ENCODE measurements around the gene TANC1.

TANC1 gene

DNA sequence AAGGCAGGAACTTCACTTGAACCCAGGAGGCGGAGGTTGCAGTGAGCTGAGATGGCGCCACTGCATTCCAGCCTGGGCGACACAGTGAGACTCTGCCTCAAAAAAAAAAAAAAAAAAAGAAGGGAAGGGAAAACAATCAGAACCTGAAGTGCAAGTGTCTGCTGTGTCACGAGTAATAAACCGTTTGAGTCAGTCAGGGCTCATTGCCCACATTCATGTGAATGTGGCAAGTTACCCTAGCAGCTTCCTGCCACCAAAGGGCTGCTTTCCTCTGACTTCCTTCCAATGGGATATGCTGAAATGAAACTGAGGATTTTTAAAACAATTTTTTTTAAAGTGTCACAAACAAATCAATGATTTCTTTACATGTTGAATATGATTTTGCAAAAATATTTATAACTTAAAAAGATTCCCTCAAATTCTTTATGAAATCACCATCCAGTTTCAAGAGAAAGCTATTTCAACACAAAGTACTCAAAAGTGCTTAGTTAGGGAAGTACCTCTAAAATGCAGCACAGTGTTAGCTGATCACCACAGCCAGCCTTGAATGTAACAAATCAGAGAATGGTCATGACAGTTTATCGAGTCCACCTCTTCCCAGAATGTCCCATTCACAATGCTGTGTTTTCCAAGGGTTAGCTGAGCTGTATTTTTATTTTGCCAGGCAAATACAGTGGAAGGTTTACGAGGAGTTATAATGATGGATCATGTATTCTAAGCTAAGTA is 281.7 kb downstream of the TANC1 start:
- Histone ChIP-seq H3K9me3 (ENCODE audit: control insufficient read depth, insufficient read depth, low read length) (peaks cover 5% of the 10 kb centered on the region), H3K4me1 (ENCODE audit: insufficient read depth, low read length) (no peaks in the 10 kb centered on the region; the same call in 1 of the 2 replicates), H3K36me3 (ENCODE audit: insufficient read depth, low read length) (peaks cover 4% of the 10 kb centered on the region; the same call in 1 of the 2 replicates), H3K9ac (ENCODE audit: low read depth, low read length) (no peak overlapping the region)

DNA sequence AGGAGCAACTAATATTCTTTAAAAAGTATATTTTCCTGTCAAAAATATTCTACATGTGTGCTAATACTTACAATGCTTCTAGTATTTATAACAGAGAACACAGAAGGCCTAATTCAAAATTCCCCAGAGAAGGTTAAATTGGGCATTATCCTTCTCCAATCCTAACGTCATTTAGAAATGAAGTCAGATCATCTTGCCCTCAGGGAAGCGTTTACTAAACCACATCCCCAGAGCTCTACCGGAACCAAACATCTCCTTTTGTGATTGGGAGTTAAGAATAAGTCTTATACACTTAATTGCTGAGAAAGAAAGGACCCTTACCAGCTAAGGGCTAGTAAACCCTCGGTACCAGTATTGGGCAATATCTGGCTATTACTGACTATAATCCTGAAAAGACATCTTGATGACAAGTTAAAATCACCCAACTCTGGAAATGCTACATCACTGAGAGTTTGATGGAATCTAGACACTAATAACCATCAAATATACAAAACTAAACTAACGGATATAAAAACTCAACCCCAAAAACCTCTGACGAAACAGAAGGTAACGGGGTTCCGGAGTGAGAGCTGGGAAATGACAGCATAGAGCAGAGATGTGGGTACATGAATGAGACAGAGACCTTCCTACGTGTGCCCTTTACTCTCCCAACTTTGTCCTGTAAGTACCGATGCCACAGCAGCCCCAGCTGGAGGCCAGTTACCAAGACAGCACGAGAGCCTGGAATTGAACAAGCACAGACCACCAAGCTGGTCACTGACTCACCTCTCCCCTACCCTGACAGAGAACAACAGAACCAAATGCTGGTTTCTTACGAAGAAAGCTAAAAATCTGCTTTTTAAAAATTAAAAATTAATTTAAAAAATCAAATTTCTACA is 283.1 kb downstream of the TANC1 start:
- Histone ChIP-seq H3K4me1 (ENCODE audit: insufficient read depth, low read length) (no peaks in the 10 kb centered on the region; the same call in 1 of the 2 replicates), H3K9me3 (ENCODE audit: control insufficient read depth, insufficient read depth, low read length) (peaks cover 2% of the 10 kb centered on the region), H3K36me3 (ENCODE audit: insufficient read depth, low read length) (peaks cover 4% of the 10 kb centered on the region; the same call in 1 of the 2 replicates), H3K9ac (ENCODE audit: low read depth, low read length) (no peak overlapping the region)

GRCh38 chr2:159252905-159253304 is 284.5 kb downstream of the TANC1 start:
- peaks cover 4% of the 10 kb centered on the region; the same call in 1 of the 2 replicates for H3K36me3 ChIP-seq (ENCODE audit: insufficient read depth, low read length)
- H3K9ac ChIP-seq (ENCODE audit: low read depth, low read length) = no peak overlapping the region

GRCh38 chr2:159256159-159256558 is 287.7 kb downstream of the TANC1 start:
- no peaks in the 10 kb centered on the region for H3K9me3 ChIP-seq (ENCODE audit: control insufficient read depth, insufficient read depth, low read length)
- H3K36me3 ChIP-seq (ENCODE audit: insufficient read depth, low read length) = peaks cover 4% of the 10 kb centered on the region; the same call in 1 of the 2 replicates
- no peak overlapping the region for H3K9ac ChIP-seq (ENCODE audit: low read depth, low read length)
- no peaks in the 10 kb centered on the region; the same call in 1 of the 2 replicates for H3K4me1 ChIP-seq (ENCODE audit: insufficient read depth, low read length)

More at GRCh38 chr2:159252905-159253304, 284.5 kb downstream of the TANC1 start:
- Histone ChIP-seq H3K9me3 (ENCODE audit: control insufficient read depth, insufficient read depth, low read length) (no peaks in the 10 kb centered on the region), H3K4me1 (ENCODE audit: insufficient read depth, low read length) (no peaks in the 10 kb centered on the region; the same call in 1 of the 2 replicates)

DNA sequence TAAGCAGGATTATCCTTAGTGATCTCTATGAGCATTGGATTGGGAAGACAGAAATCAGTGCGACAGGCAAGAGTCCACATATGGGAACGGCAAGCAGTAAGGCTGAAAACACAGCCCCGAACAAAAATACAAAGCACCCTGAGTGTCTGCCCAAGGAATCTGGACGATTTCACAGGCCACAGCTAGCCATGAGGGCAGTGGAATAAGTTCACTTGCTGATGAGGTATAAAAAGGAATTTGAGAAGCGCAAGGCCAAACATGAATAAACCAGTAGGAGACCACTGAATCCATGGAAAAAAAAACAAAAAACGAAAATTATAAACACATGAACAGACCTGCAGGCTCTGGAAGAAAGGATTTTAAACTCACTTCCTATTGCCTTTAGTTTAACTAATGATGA is 293.8 kb downstream of the TANC1 start:
- H3K9me3 ChIP-seq (ENCODE audit: control insufficient read depth, insufficient read depth, low read length) = no peaks in the 10 kb centered on the region
- no peaks in the 10 kb centered on the region for H3K36me3 ChIP-seq (ENCODE audit: insufficient read depth, low read length)
- H3K4me1 ChIP-seq (ENCODE audit: insufficient read depth, low read length) = peaks cover 6% of the 10 kb centered on the region; the same call in 1 of the 2 replicates
- H3K9ac ChIP-seq (ENCODE audit: low read depth, low read length) = no peak overlapping the region

DNA sequence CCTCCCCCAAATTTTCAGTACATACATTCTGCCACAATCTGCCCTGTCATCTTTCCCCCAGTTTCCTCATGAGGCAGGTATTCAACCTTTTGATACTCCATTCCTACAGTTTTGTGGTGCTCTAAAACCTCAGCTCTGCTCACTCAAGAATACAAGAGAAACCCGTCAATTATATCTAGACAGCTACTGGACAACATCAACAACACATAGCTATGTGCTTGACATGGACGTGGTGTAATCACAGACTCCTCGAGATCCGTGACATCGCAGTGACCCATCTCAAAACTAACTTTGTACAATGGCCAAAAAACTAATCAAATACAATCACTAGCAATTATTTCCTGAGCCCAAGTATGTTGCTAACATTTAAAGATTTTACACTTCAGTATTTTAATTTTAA is 294.5 kb downstream of the TANC1 start:
- H3K36me3 ChIP-seq (ENCODE audit: insufficient read depth, low read length) = no peaks in the 10 kb centered on the region
- H3K9me3 ChIP-seq (ENCODE audit: control insufficient read depth, insufficient read depth, low read length) = no peaks in the 10 kb centered on the region
- peaks cover 6% of the 10 kb centered on the region; the same call in 1 of the 2 replicates for H3K4me1 ChIP-seq (ENCODE audit: insufficient read depth, low read length)
- H3K9ac ChIP-seq (ENCODE audit: low read depth, low read length) = no peak overlapping the region

GRCh38 chr2:159265171-159265576 is 296.7 kb downstream of the TANC1 start:
- Histone ChIP-seq H3K4me1 (ENCODE audit: insufficient read depth, low read length) (peaks cover 6% of the 10 kb centered on the region; the same call in 1 of the 2 replicates), H3K9ac (ENCODE audit: low read depth, low read length) (no peak overlapping the region), H3K9me3 (ENCODE audit: control insufficient read depth, insufficient read depth, low read length) (no peaks in the 10 kb centered on the region), H3K36me3 (ENCODE audit: insufficient read depth, low read length) (no peaks in the 10 kb centered on the region)

DNA sequence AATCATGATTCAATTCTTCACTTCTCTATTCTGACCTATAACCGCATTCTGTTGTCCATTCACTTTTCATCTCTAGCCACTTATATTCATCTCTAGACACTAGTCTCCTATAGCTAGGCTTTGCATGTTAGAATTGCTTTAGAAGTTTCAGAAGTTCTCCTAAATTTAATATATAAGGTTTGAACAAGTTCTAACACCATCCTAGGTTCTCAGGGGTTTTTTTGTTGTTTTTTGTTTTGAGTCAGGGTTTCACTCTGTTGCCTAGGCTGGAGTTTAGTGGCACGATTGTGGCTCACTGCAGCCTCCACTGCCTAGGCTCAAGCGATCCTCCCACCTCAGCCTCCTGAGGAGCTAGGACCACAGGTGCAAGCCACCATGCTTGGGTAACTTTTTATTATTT is 298.1 kb downstream of the TANC1 start:
- Histone ChIP-seq H3K9ac (ENCODE audit: low read depth, low read length) (no peak overlapping the region), H3K4me1 (ENCODE audit: insufficient read depth, low read length) (peaks cover 6% of the 10 kb centered on the region; the same call in 1 of the 2 replicates), H3K9me3 (ENCODE audit: control insufficient read depth, insufficient read depth, low read length) (no peaks in the 10 kb centered on the region), H3K36me3 (ENCODE audit: insufficient read depth, low read length) (no peaks in the 10 kb centered on the region)

DNA sequence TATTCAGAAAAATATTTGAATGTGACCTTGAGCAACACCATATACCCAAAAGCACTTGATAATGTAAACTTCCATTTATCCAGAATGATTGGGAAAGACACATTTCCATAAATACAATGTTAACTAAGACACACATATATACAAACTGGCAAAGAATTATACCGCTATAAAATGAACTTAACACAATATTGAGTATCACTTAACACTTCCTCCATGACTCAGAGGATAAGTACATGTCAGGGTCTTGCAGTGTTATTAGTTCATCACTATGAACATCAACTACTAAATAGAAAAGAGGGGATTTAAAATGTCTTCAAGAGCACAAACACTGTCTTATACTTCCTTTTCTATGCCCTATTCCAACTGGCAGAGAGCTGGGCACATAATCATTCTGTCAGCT is 299.5 kb downstream of the TANC1 start:
- no peaks in the 10 kb centered on the region for H3K9me3 ChIP-seq (ENCODE audit: control insufficient read depth, insufficient read depth, low read length)
- H3K9ac ChIP-seq (ENCODE audit: low read depth, low read length) = no peak overlapping the region
- no peaks in the 10 kb centered on the region for H3K36me3 ChIP-seq (ENCODE audit: insufficient read depth, low read length)
- peaks cover 9% of the 10 kb centered on the region; the same call in 1 of the 2 replicates for H3K4me1 ChIP-seq (ENCODE audit: insufficient read depth, low read length)

- Histone ChIP-seq H3K9ac (ENCODE audit: low read depth, low read length) (no peak overlapping the region), H3K36me3 (ENCODE audit: insufficient read depth, low read length) (no peaks in the 10 kb centered on the region), H3K4me1 (ENCODE audit: insufficient read depth, low read length) (peaks cover 5% of the 10 kb centered on the region; the same call in 1 of the 2 replicates), H3K9me3 (ENCODE audit: control insufficient read depth, insufficient read depth, low read length) (no peaks in the 10 kb centered on the region)
These were observed 302.4 kb downstream of the TANC1 start for GRCh38 chr2:159270744-159271379.

- Histone ChIP-seq H3K9me3 (ENCODE audit: control insufficient read depth, insufficient read depth, low read length) (no peaks in the 10 kb centered on the region), H3K9ac (ENCODE audit: low read depth, low read length) (no peak overlapping the region), H3K4me1 (ENCODE audit: insufficient read depth, low read length) (peaks cover 3% of the 10 kb centered on the region; the same call in 1 of the 2 replicates), H3K36me3 (ENCODE audit: insufficient read depth, low read length) (no peaks in the 10 kb centered on the region)
These were observed 303.7 kb downstream of the TANC1 start for GRCh38 chr2:159272156-159272555.

GRCh38 chr2:159275111-159275510 is 306.7 kb downstream of the TANC1 start:
- H3K9me3 ChIP-seq (ENCODE audit: control insufficient read depth, insufficient read depth, low read length) = no peaks in the 10 kb centered on the region
- H3K36me3 ChIP-seq (ENCODE audit: insufficient read depth, low read length) = no peaks in the 10 kb centered on the region
- peaks cover 3% of the 10 kb centered on the region; the same call in 1 of the 2 replicates for H3K4me1 ChIP-seq (ENCODE audit: insufficient read depth, low read length)
- H3K9ac ChIP-seq (ENCODE audit: low read depth, low read length) = no peak overlapping the region

GRCh38 chr2:159279700-159280099 is 311.3 kb downstream of the TANC1 start:
- no peaks in the 10 kb centered on the region for H3K9me3 ChIP-seq (ENCODE audit: control insufficient read depth, insufficient read depth, low read length)
- no peaks in the 10 kb centered on the region for H3K36me3 ChIP-seq (ENCODE audit: insufficient read depth, low read length)
- H3K9ac ChIP-seq (ENCODE audit: low read depth, low read length) = no peak overlapping the region
- H3K4me1 ChIP-seq (ENCODE audit: insufficient read depth, low read length) = peaks cover 3% of the 10 kb centered on the region

DNA sequence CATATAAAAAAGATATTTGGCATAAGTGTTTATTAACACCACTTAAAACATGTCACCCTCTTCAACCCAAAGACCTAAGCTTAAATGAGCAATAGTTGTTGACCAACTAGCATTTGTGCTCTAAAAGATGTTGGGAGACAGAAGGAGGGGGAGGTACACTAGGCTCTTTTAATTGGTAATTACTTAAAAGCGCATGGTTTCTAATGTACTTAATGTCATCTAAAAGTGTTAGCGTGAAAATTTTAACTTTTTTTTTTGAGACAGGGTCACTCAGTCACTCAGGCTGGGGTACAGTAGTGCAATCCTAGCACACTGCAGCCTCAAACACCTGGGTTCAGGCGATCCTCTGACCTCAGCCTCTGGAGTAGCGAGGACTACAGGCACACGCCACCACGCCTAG is 312.6 kb downstream of the TANC1 start:
- H3K9ac ChIP-seq (ENCODE audit: low read depth, low read length) = no peak overlapping the region
- H3K4me1 ChIP-seq (ENCODE audit: insufficient read depth, low read length) = peaks cover 4% of the 10 kb centered on the region
- H3K9me3 ChIP-seq (ENCODE audit: control insufficient read depth, insufficient read depth, low read length) = no peaks in the 10 kb centered on the region
- no peaks in the 10 kb centered on the region for H3K36me3 ChIP-seq (ENCODE audit: insufficient read depth, low read length)

Measured in ES-I3 (cell line).